GM20431 (cell line): Measurements from ENCODE around the gene VPS50.

Source experiments
- in situ Hi-C: fragments of 300-500 bp; cut with MseI, MboI; formaldehyde crosslinking; loops from one replicate; pipeline ENCODE4 v1.15.0; 2020; ENCODE audit warnings: low sequenced_read_pairs; ENCODE audit not compliant: unreplicated experiment

The VPS50 gene

GRCh38 chr7:93231799-93232672 is at the start of gene VPS50:
VPS50 (plus strand) TSS chr7:93232366; CDS start chr7:93232468, 102 bp downstream.
- in situ Hi-C loops = loop anchor here (25.0 kb wide), 1 partner anchor 330 kb away; the partner anchor contains the start of gene CALCR

- in situ Hi-C loops = no loop called here
Observed at GRCh38 chr7:93185303-93186027, 46.7 kb upstream of the VPS50 start.

- in situ Hi-C loops = no loop called here
Observed at GRCh38 chr7:93188870-93189634, 43.1 kb upstream of the VPS50 start.

GRCh38 chr7:93194386-93194785 is 37.8 kb upstream of the VPS50 start:
- in situ Hi-C loops = no loop called here

GRCh38 chr7:93196336-93196735 is 35.8 kb upstream of the VPS50 start:
- in situ Hi-C loops = no loop called here

GRCh38 chr7:93198472-93198871 is 33.7 kb upstream of the VPS50 start:
- in situ Hi-C loops = no loop called here

- in situ Hi-C loops = loop anchor here (25.0 kb wide), 1 partner anchor 115 kb away; no protein-coding TSS in a partner anchor
Observed at GRCh38 chr7:93202594-93203250, 29.4 kb upstream of the VPS50 start.

- in situ Hi-C loops = loop anchor here (25.0 kb wide), 1 partner anchor 116 kb away; no protein-coding TSS in a partner anchor
Observed at GRCh38 chr7:93203496-93203895, 28.7 kb upstream of the VPS50 start.

- in situ Hi-C loops = loop anchor here (25.0 kb wide), 1 partner anchor 118 kb away; no protein-coding TSS in a partner anchor
Observed at GRCh38 chr7:93205046-93205445, 27.1 kb upstream of the VPS50 start.

- in situ Hi-C loops = loop anchor here (25.0 kb wide), 1 partner anchor 124 kb away; no protein-coding TSS in a partner anchor
Observed at GRCh38 chr7:93211228-93211818, 20.8 kb upstream of the VPS50 start.

GRCh38 chr7:93212881-93213280 is 19.3 kb upstream of the VPS50 start:
- in situ Hi-C loops = loop anchor here (25.0 kb wide), 1 partner anchor 126 kb away; no protein-coding TSS in a partner anchor

- in situ Hi-C loops = loop anchor here (25.0 kb wide), 1 partner anchor 132 kb away; no protein-coding TSS in a partner anchor
Observed at GRCh38 chr7:93218997-93219827, 13.0 kb upstream of the VPS50 start.

- in situ Hi-C loops = loop anchor here (25.0 kb wide), 1 partner anchor 133 kb away; no protein-coding TSS in a partner anchor
Observed at GRCh38 chr7:93219868-93220267, 12.3 kb upstream of the VPS50 start.

- in situ Hi-C loops = loop anchor here (25.0 kb wide), 1 partner anchor 336 kb away; the partner anchor contains the start of gene CALCR
Observed at GRCh38 chr7:93226310-93226709, 5.9 kb upstream of the VPS50 start, which contains the start of gene HEPACAM2. HEPACAM2 (minus strand) TSS chr7:93226469.

GRCh38 chr7:93228302-93228701 is 3.9 kb upstream of the VPS50 start:
- in situ Hi-C loops = loop anchor here (25.0 kb wide), 1 partner anchor 334 kb away; the partner anchor contains the start of gene CALCR

GRCh38 chr7:93231259-93231658 is 907 bp upstream of the VPS50 start:
- in situ Hi-C loops = loop anchor here (25.0 kb wide), 1 partner anchor 331 kb away; the partner anchor contains the start of gene CALCR

GRCh38 chr7:93232673-93233018 is 480 bp downstream of the VPS50 start:
- in situ Hi-C loops = loop anchor here (25.0 kb wide), 1 partner anchor 330 kb away; the partner anchor contains the start of gene CALCR

- in situ Hi-C loops = loop anchor here (25.0 kb wide), 1 partner anchor 327 kb away; the partner anchor contains the start of gene CALCR
Observed at GRCh38 chr7:93235541-93235940, 3.4 kb downstream of the VPS50 start.
